Thyroid gland (tissue), 4 donors: ENCODE results near the gene MME.

Source experiments
- POLR2A ChIP-seq, 2 donors: fragments of 450-650 bp; IDR thresholded peaks; one replicate each; pipeline ENCODE4 v1.6.1; 2017; ENCODE audit warnings: antibody characterized with exemption in 2 of 2, mild to moderate bottlenecking in 2 of 2, moderate library complexity in 1 of 2
- TF ChIP-seq, protein P1 (sequence below), 6 experiments: fragments of 200-600 bp in 3 of 6; fragments of 450-650 bp in 3 of 6; sonication (generic) in 3 of 6; IDR thresholded peaks; one replicate each; pipeline ENCODE4 v1.5.1; 2016 to 2019; ENCODE audit warnings: antibody characterized with exemption in 6 of 6, mild to moderate bottlenecking in 2 of 6, inconsistent platforms in 1 of 6, moderate library complexity in 1 of 6

DNA sequence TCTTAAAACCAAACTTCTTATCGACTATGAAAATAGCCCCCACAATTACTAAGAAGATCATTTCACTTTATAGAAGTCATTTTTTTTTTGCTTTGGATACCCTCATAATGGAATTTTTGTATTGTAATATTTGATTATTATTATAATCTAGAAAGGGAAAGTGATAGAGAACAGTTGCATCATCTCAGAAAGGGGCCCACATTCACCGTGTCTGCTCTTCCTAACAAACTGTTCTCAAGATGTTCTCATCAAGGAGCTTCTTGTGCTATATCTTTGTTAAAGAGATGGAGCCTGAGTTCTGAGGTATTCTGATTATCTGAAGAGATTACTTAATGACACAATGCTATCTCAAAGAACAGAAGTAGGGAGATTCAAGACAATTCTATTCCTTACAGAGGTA, 49.3 kb downstream of the MME start:
- TF ChIP-seq, protein P1, sequence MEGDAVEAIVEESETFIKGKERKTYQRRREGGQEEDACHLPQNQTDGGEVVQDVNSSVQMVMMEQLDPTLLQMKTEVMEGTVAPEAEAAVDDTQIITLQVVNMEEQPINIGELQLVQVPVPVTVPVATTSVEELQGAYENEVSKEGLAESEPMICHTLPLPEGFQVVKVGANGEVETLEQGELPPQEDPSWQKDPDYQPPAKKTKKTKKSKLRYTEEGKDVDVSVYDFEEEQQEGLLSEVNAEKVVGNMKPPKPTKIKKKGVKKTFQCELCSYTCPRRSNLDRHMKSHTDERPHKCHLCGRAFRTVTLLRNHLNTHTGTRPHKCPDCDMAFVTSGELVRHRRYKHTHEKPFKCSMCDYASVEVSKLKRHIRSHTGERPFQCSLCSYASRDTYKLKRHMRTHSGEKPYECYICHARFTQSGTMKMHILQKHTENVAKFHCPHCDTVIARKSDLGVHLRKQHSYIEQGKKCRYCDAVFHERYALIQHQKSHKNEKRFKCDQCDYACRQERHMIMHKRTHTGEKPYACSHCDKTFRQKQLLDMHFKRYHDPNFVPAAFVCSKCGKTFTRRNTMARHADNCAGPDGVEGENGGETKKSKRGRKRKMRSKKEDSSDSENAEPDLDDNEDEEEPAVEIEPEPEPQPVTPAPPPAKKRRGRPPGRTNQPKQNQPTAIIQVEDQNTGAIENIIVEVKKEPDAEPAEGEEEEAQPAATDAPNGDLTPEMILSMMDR (IDR thresholded peaks at IDR 0.05), result no peak
- no peak for TF ChIP-seq POLR2A (IDR thresholded peaks at IDR 0.05)
